Activated CD4-positive, CD25-positive, alpha-beta regulatory T cell treated with anti-CD3 and anti-CD28 coated beads, Interleukin-2, amount 50 U/mL, for 16 hours (primary cell): ENCODE results near the gene ZNF428.
"Not testable (repeated sequence)": the region's sequence is repeated elsewhere in the genome, so short reads cannot be mapped to it uniquely, and the experiment has no call there.

ENCODE experiments used
- DNase-seq: peaks from one replicate; pipeline ENCODE4 v3.0.0-alpha.2; 2020; ENCODE audit warnings: low read depth, low spot score

ZNF428 gene

DNA sequence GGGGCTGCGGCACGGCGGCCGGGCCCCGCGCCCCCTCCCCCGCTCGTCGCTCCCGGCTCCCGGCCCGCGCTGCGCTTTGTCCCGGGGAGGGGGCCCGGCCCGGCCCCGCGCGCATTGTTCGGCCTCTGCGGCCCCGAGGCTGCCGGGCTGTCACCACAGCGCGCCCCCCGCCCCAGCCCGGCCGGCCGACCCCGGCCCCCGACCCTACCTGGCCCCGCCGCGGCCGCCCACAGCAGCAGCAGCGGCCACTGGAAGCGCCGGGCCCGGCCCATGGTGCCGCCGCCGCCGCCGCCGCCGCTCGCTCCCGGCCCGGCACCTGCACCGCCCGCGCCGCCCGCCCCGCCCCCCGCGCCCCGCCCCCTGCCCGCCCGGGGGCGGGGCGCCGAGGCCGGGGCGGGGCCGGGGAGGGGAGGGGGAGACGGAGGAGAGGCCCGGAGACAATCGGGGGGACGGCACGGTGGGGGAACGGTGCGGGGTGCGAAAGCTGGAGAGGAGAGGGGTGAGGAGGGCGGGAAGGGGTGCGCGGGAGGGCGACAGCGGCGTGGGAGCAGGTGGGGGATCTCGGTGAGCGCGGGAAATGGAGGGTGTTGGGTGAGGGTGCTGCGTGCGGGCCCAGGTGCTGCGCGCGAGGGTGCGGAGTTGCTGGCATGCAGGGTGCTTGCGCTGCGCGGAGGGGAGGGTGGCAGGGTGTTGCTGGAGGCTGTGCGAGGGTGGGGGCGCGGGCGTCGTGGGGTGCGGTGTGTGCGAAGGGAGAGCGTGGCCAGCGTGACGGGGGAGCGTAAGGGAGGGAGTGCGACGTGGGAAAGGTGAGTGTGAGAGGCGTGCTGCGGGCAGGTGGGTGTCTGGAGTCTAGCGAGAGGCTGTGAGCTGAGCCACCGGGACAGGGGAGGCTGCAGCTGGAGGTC lies 20.3 kb upstream of the ZNF428 start, which contains the start of gene CADM4:
TSS of gene CADM4 (minus strand) at position 332 of the 905 bp plus-strand sequence. CDS start at position 272, 60 bp downstream.
- DNase-seq: no peak

DNA sequence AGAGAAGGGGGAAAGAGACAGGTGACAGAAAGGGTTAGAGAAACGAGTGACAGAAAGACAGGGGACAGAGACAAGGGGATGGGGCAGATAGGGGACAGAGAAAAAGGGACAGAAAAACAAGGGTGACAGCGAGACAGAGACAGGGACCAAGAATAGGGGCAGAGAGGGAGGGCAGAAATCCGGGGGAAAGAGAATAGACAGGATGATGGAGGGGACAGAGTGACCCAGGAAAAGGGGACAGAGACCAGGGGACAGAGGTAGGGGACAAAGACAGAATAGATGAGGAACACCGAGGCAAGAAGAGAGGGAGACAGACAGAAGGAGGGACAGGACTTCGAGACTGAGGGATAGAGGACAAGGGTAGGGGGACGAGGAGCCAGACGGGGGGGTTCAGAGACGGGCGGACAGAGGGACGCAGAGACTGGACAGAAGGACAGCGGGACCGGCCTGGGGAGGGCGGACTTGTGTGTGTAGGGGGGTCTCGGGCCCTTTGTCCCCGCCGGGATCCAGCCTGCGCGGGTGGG lies 19.6 kb upstream of the ZNF428 start:
- no peak for DNase-seq

DNA sequence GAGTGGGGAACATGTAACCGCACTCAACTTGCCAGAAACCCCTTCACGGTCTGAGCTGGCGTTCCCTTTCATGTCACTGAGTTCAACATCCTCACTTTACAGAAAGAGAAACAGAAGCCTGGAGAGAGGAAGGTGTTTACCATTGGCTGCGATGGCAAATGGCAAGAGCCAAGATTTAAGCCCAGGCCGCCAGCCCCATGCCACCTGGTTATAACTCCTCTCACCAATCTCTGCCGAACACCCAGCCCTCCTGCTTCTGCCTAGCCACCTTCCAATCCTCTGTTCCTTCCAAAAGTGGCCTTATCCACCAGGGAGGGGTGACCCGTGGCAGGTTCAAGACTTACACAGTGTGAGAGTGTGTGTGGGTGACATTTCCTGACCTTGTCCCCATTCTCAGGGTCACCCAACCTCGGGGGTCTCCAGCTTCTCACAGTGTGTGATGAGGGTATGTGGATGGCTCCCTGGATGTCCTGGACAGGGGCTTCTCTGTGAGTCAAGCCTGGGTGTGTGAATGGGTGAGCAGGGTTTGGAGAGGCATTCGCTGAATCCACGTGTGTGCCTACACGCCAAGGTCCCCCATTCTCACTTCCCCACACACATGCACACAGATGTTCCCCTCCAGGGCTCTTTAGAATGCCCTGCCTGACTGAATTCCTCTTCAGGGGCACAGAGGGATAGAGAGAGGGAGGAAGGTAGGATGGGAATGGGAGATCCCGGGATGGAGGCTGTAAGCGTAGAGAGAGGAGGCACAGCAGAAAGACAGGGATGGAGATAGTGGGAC lies 19.0 kb upstream of the ZNF428 start:
- no peak for DNase-seq

DNA sequence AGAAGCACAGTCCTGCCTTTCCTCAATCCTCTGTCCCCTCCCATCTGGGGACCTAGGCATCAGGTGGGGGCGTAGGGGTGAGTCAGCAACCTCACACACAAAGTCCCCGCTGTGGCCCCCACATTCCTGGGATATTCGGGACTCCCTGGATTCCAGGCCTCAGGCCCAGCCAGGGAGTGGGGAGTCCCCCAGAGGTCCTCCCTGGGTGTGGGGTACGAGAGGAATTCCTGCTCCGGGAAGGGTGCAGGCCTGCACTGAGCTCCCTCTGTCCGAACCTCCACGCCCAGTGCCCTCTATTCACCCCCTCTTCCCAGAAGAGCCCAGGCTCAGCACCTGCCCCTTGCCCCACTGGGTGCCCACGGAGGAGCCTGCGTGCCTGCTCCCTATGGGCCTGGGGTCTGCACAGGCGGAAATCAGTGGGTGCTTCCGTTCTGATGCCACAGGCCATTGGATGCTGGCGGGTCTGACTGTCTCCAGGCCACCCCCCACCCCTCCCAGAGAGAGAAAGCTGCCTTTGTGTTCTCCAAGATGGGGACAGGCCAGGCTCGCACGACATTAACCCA lies 16.8 kb upstream of the ZNF428 start:
- no peak for DNase-seq

DNA sequence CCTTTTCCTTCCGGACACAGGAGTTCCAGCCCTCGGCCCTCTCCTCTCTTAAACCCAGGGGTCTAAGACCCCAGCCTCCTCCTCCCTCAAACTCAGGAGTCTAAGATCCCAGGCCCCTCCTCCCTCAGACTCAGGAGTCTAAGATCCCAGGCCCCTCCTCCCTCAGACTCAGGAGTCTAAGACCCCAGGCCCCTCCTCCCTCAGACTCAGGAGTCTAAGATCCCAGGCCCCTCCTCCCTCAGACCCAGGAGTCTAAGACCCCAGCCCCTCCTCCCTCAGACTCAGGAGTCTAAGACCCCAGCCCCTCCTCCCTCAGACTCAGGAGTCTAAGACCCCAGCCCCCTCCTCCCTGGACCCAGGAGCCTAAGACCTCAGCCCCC lies 16.1 kb upstream of the ZNF428 start:
- DNase-seq: not testable (repeated sequence)

DNA sequence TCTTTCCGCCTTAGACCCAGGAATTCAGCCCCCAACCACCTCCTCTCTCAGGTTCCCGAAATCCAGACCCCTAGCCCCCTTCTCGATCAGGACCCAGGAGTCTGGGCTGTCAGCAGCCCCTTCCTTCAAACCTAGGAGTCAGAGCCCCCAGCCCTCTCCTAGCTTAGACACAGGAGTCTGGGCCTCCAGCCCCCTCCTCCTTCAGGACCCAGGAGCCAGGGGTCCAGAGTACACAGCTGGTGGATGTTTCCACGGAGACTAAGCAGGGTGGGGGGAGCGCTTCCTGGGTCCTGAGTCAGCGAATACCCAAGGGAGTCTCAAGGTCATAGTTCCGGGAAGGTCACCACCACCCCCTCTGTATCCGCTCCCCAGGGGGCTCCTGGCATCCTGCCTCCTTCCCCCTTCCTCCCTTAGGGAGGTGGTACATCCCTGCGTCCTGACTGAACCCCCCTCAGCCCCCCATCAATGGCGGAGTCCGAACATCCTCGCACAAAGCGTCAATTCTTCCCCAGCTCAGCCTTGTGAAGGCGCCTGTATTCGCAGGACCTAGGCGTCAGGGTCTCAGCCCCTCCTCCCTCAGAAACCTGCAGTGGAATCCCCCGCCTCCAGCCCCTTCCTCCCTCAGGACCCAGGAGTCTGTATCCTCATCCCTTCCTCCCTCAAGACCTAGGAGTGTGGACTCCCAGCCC lies 15.6 kb upstream of the ZNF428 start:
- DNase-seq: no peak

DNA sequence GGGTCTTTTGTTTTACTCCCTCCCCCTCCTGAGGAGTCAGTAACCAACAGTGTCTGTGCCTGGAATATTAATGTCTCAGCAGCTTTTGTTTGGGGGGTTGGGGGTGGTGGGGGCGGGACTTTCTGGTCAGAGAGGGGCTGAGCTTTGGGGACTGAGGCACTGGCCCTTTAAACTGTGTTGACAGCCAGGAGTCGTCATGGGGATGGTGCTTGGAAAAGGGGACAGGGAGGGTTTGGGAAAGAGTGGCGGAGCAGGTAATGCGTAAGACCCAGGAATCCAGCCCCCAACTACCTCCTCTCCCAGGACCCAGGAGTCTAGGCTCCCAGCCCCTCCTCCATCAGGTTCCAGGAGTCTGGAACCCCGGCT lies 15.1 kb upstream of the ZNF428 start:
- DNase-seq: no peak

DNA sequence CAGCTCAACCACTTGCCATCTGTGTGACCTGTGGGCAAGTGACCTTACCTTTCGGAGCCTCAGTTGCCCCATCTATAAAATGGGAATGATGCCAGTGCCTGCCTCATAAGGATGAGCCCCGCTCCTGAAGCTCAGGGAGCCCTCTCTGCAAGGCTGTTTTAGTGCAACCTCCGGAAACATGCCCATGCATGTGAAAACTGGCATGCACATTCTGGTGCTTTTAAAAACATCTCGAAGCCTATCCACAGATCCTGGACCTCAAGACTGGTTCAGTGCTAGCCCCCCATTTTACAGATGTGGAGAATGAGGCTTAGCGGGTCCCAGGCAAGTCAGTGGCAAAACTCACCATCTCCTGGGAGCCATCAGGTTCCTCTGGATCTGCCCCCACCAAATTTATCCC lies 14.6 kb upstream of the ZNF428 start:
- no peak for DNase-seq

DNA sequence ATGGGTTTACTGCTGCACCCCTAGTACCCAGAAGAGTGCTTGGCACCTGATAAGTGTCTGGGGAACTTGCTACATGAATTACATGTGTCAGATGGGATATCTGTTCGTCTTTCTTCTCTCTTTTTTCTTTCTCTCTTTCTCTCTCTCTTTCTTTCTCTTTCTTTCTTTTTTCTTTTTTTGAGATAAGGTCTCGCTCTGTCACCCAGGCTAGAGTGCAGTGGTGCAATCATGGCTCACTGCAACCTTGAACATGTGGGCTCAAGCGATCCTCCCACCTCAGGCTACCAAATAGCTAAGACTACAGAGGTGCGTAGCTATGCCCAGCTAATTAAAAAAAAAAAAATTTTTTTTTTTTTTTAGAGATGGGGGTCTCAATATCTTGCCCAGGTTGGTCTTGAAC lies 14.1 kb upstream of the ZNF428 start:
- no peak for DNase-seq

DNA sequence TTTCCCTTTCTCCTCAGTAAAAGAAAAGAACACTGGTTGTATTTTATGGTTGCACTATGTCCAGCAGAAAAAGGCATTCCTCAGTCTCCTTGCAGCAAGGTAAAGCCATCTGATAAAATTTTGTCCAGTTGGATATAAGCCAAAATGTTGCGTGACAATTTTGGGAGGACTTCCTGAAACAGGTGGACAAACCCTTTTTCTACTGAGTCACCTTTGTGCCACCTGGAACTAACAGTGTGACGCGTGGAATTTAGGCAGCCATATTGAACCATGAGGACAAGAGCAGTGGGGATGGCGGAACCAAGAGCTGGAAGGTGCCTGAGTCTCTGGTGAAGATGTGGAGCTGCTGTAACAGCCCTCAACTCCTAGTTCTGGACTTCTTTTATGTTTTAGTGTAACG lies 12.1 kb upstream of the ZNF428 start:
- no peak for DNase-seq

DNA sequence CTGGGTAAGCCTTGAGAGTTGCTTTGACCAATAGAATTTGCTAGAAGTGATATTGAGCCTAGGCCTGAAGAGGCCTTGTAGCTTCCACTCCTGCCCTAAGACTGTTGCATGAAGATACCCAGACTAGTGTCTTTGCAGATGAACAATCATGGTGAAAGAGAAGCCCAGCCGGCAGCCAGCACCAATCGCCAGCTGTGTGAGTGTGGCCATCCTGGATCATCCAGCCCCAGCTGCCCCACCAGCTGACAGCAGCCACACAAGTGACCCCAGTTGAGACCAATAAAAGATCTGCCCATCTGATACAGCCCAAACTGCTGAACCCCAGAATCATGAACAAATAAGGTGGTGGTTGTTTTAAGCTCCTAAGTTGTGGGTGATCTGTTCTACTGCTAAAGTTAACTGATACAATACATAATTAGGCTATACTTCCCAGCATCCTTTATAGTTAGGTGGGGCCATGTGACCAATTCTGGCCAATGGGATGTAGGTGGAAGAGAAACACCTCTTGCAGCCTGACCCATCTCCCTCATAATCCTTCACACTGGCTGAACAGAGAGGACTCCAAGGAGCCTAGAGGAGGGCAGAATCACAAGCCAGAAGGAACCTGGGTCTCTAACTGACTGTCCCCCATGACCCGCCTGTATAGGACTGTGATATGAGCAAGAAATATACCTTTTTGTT lies 9.4 kb upstream of the ZNF428 start:
- DNase-seq: no peak

DNA sequence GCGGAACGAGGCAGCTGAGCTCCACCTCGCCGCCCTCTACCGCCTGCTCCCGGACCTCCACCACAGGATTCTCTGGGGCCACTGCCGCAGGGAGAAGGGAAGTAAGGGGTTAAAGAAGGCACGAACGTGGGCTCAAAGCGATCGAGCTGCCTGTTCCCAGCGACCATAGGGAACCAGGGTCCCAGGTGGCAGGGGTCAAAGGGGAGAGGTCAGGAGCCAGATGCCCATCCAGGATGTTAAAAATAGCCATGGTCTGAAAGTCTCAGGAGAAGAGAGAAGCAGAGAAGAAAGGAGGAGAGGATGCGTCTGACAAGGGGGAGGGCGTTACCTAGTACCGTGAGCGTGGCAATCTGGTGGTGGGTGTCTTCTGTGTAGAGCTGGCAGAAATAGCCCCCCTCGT lies 7.4 kb upstream of the ZNF428 start:
- DNase-seq: no peak

DNA sequence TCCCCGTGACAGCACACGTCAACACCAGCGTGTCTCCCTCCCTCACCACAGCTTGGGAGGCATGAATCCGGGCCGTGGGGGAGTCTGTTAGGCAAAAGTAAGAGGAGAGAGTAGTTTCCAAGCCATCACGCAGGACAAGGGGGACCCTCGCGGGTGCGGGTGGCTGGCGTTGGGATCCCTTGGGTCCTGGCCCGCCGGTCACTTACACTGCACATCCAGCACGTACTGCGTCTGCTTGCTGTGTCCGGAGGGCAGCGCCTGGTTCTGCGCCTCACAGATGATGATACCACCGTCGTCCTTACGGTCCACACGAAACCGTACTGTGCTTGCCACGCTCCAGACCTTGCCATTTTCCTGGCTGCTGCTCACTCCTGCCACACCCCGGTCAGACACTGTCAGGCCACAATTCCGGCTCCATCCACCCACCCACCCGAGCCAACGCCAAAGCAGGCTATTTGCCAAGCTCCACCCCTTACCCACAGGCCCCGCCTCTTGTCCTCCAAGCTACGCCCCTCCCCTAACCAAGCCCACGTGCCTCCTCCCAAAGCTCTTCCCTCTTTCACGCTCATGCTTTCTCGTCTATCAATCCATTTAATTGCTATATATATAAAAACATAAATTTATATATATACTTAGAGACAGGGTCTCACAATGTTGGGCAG lies 6.6 kb upstream of the ZNF428 start:
- no peak for DNase-seq

DNA sequence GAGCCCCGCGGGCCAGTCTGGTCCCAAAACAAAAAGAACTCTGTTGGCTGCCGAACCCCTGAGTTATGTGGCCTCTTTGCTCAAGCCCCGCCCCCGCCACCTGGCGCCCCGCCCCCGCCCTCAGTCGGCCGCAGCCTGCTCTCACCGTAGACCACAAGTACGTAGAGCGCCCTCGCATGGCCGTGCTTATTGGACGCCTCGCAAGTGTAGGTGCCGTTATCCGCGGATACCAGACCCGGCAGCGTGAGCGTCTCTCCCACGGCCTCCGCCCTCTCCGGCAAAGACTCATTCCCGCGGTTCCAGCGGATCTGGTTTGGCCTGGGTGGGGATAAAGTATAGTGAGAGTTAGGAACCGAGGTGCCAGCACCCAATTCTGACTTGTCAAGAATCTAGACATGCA lies 5.5 kb upstream of the ZNF428 start:
- DNase-seq: peak; percentile 71

DNA sequence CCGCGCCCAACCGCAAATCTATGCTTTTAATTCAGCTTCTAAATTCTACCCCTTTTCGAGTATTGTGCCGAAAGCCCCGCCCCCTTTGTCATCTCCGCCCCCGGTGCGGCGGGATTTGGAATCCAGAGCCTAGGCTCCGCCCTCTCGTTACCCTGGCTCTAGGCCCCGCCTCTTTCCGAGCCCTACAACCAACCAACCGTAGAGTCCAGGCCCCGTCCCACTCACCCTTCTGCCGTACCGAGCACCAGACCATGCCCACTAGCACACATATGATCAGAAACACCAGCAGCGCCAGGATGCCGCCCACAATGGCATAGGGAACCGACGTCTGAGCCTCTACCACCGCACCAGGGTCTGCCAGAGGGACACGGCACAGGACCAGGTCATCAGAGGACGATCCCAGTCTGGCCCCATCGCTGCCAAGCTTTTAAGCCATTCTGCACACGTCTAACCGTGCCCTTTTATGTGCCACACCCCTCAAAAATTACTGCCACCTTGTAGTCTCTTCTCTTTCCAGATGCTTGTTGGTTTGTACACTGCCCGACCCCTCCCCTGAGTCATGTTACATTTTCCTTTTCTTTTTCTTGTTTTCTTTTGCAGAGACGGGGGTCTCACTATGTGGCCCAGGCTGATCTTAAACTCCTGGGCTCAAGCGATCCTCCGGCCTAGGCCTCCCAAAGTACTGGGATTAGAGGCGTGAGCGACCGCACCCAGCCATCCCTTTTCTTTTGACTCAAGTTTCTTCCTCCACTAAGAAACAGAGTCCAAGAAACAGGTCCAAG lies 4.7 kb upstream of the ZNF428 start:
- no peak for DNase-seq

DNA sequence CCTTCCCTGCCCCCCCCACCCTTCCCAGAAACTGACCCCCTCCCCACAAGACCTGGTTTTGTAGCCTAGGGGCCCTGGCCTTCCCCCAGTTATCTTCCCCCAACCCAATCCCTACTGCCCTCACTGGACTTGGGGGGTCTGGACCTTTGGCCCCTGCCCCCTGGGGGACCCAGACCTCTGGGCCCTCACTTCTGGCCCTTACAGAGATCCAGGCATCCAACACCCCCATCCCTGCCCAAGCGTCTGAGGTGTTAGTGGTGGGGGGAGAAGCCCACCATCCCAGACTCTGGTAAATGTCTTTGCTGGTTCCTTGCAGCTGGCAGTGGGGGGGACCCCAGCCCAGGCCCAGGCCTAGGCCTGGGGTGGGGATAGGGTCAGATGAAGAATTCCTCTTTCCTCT lies 3.5 kb upstream of the ZNF428 start:
- DNase-seq: no peak

DNA sequence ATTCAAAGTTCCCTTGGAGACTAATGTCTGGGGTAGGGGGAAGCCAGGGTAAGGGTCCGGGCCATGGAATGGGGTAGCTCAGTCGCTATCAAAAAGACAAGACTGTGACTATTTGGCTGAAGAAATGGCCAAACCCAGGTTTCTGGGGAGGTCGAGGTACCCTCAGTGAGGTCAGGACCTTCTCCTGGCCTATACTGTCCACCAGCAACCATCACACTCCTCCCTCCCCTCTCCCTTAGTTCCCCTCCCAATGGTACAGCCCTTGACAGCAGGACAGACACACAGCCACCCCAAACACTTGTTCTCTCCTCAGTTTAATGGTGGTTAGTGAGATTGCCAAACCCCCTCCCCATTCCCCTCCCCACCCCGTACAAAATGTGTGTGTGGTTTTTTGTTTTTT lies 2.6 kb upstream of the ZNF428 start:
- no peak for DNase-seq

DNA sequence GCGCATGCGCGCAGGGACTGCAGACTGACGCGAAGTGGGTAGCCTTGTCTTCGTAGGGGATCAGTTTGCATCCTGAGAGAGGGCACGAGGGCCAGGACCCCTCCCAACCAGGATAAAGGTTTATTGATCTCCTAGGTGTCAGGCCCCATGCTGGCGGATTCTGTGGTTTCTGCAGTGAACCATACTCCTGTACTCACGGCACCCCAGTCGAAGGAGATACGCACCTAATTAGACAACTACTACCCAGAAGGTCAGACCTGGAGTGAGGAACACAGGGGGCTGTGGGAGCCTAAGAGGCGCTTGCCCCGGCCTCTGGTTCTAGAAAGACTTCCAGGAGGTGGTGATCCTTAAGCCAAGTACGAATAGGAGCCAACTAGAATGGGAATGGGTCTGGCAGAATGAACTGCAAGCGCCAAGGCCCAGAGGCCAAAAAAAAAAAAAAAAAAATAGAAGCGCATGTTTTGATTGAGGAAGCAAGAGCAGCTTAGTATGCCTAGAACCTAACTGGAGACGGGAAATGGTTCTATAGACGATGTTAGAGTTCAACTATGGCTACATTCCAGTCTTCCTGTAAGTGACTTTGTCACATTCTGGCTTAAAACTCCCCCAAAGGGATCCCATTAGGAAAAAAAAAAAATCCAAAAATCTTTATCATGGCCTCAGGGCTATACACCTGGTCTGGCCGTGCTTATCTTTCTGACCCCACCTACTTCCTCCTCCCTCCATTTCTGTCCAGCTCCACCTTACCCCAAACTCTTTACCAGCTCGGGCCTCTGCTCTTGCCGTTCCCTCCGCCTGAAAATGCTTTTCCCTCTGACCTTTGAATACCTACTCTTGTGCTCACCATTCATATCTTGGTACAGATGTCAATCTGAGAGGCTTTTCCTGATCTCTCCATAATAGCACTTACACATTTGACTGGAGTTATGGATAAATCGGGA lies 902 bp upstream of the ZNF428 start:
- DNase-seq: no peak

DNA sequence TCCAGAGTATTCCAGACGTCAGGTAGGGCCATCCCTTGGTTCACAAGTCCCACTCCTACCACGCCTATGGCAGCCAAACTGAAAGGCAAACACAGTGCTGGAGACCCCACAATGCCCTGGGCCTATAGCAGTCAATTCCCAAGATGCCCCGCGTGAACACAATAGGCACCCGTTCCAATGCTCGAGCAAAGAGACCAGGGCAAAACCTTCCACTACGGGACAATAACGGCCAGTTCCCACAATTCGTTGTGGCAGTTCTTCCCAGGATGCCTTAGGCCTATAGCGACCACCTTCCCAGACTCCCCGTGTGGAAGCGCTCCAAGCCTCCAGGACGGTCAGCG lies 538 bp downstream of the ZNF428 start:
- no peak for DNase-seq
